Measurements from ENCODE around the gene PLCD1.
A peak's percentile ranks its signal among the peaks of the same experiment; 100 is the strongest.
"Not testable (repeated sequence)": the region's sequence is repeated elsewhere in the genome, so short reads cannot be mapped to it uniquely, and the experiment has no call there.

Gene PLCD1

DNA sequence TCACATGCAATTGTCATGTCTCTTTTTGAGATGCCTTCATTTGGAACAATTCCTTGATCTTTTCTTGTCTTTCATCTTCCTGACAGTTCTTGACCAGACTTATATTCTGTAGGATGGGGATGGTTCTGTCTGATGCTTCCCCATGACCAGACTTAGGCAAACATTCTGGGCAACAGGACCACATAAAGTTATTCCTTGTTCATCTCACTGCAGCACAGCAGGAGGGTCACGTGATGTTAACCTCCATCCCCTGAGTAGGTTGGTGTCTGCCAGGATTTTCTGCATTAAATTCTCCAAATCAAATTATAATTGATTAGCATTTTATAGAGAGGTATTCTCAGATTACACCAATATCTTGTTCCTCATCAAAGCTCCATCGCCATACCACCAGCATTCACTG is 17.4 kb upstream of the PLCD1 start:
- no peak overlapping the region for H3K27ac Mint-ChIP-seq
- no peak overlapping the region for H3K4me3 Mint-ChIP-seq
- no peaks in the 10 kb centered on the region for H3K27me3 Mint-ChIP-seq
- no peaks in the 10 kb centered on the region for H3K4me1 Mint-ChIP-seq (ENCODE audit: low read depth)
- H3K9me3 Mint-ChIP-seq: no peaks in the 10 kb centered on the region
- H3K36me3 Mint-ChIP-seq (ENCODE audit: low read depth): peaks cover 3% of the 10 kb centered on the region
- no peak for DNase-seq

DNA sequence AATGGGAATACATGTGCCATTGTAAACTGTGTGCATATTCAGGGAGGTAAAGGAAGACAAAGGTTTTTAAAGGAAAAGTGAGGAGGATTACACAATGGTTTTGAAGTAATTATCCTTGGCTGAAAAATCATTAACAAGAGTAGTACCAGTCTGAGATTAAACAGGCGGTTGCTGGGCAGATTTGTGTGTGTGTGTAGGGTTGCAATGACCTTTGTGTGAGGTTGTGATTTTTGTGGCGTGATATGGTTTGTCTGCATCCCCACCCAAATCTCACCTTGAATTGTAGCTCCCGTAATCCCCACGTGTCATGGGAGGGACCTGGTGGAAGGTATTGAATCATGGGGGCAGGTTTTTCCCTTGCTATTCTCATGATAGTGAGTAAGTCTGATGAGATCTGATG is 16.6 kb upstream of the PLCD1 start:
- Mint-ChIP-seq H3K27me3 (no peaks in the 10 kb centered on the region), H3K9me3 (no peaks in the 10 kb centered on the region), H3K4me3 (no peak overlapping the region), H3K27ac (no peak overlapping the region), H3K4me1 (ENCODE audit: low read depth) (no peaks in the 10 kb centered on the region), H3K36me3 (ENCODE audit: low read depth) (peaks cover 3% of the 10 kb centered on the region)
- no peak for DNase-seq

DNA sequence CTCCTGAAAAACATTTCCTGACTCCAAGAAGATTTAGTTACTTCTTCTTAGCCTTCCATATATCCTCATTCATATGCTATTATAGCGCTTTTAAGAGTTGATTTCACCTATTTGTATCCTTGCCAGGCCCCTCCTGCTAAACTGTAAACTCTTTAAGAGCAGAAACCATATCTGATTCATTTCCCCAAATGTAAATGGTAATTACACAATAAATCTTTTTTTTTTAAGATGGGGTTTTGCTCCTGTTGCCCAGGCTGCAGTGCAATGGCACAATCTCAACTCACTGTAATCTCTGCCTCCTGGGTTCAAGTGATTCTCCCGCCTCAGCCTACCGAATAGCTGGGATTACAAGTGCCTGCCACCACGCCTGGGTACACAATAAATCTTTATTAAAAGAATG is 14.0 kb upstream of the PLCD1 start:
- no peaks in the 10 kb centered on the region for H3K36me3 Mint-ChIP-seq (ENCODE audit: low read depth)
- H3K27ac Mint-ChIP-seq: no peak overlapping the region
- H3K4me1 Mint-ChIP-seq (ENCODE audit: low read depth): peaks cover 21% of the 10 kb centered on the region
- no peak for DNase-seq
- no peak overlapping the region for H3K4me3 Mint-ChIP-seq
- peaks cover 2% of the 10 kb centered on the region for H3K9me3 Mint-ChIP-seq
- peaks cover 3% of the 10 kb centered on the region for H3K27me3 Mint-ChIP-seq

DNA sequence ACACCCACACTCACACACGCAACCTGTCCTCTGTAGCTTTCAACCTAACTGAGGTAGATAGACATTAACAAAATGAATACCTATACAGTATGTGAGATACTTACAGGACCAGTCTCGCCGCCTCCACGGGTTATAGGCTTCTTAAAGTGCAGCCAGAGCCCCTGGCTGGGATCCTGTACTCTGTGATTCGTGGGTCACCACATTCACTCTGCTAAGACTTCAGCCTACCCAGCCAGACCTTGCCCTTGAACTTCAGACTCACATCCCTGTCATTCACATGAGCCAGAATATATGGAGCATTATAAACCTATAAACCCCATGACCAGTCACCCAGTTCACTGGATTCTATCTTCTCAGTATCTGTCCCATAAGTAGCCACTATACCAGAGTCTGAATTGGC is 11.0 kb upstream of the PLCD1 start:
- Mint-ChIP-seq H3K27me3 (peaks cover 3% of the 10 kb centered on the region), H3K4me3 (peak overlapping the region; percentile 47), H3K4me1 (ENCODE audit: low read depth) (peaks cover 34% of the 10 kb centered on the region), H3K27ac (peak overlapping the region; percentile 95), H3K9me3 (peaks cover 10% of the 10 kb centered on the region), H3K36me3 (ENCODE audit: low read depth) (peaks cover 4% of the 10 kb centered on the region)
- DNase-seq: no peak

DNA sequence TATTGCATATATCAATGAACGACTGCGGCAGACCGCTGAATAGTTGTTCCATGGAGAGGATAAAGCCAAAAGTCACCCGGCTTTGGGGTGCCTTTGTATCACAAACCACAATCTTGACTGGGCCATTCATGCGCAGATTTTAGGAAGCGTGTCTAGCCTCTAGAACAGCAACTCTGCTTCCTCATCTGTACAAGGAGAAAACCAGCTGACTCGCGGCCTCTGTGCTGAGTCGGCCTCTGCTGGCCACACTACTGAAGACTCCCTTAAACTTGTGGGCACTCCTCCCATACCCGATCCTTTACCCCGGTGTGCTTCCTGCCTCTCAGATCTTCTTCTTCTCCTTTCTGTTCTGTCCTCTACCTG is 10.4 kb upstream of the PLCD1 start:
- peak; percentile 58 for DNase-seq
- Mint-ChIP-seq H3K4me3 (peak overlapping the region; percentile 47), H3K9me3 (peaks cover 10% of the 10 kb centered on the region)

DNA sequence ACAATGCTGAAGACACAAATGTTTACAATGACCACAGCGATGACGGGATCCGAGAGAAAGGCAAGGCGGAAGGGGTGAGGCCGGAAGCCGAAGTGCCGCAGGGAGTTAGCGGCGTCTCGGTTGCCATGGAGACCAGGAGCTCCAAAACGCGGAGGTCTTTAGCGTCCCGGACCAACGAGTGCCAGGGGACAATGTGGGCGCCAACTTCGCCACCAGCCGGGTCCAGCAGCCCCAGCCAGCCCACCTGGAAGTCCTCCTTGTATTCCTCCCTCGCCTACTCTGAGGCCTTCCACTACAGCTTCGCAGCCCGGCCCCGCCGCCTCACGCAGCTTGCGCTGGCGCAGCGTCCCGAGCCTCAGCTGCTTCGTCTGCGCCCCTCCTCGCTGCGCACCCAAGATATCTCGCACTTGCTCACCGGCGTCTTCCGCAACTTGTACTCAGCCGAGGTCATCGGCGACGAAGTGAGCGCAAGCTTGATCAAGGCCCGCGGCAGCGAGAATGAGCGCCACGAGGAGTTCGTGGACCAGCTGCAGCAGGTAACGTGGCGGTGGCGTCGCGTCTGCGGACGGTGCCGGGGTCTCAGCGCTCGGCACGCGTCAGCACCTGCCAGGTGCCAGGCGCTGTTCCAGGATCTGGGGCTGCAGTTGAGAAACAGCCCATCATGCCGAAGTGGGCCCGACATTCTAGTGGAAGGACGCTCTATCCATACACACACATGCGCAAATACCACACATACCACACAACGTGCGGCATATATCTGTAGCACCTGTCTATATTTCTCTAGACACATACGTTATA is 9.9 kb upstream of the PLCD1 start, which contains the start of gene DLEC1:
Gene DLEC1, plus strand, starts transcription at position 108 of the 798 bp plus-strand sequence. Its CDS starts 18 bp downstream, at position 126.
- Mint-ChIP-seq H3K36me3 (ENCODE audit: low read depth) (peaks cover 4% of the 10 kb centered on the region), H3K27me3 (peaks cover 3% of the 10 kb centered on the region), H3K27ac (peak within 1 kb of the TSS; percentile 95), H3K9me3 (peaks cover 10% of the 10 kb centered on the region), H3K4me3 (peak within 1 kb of the TSS; percentile 47), H3K4me1 (ENCODE audit: low read depth) (peaks cover 34% of the 10 kb centered on the region)
- DNase-seq: peak; percentile 82

More for the DNA sequence above, 10.4 kb upstream of the PLCD1 start:
- Mint-ChIP-seq H3K27ac (peak overlapping the region; percentile 95), H3K27me3 (peaks cover 3% of the 10 kb centered on the region), H3K4me1 (ENCODE audit: low read depth) (peaks cover 34% of the 10 kb centered on the region), H3K36me3 (ENCODE audit: low read depth) (peaks cover 4% of the 10 kb centered on the region)

DNA sequence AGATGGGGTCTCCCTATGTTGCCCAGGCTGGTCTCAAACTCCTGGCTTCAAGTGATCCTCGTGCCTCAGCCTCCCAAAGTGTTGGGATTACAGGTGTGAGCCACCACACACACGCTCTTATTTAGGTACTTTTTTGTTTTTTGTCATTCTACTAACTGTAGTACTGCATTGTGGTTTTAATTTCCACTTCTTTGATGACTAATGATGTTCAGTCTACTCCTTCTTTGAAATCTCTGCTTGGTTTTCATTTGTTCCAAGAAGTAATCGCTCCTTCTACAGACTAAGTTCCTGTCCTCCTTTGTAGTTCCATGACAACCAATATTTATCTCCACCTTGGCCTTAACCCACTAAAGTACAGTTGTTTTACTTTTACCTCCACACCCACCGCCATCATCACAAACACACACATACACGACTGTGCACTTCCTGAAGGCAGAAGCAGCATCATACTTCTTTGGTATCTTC is 9.0 kb upstream of the PLCD1 start:
- peaks cover 10% of the 10 kb centered on the region for H3K9me3 Mint-ChIP-seq
- H3K36me3 Mint-ChIP-seq (ENCODE audit: low read depth): peaks cover 4% of the 10 kb centered on the region
- no peak for DNase-seq
- H3K27me3 Mint-ChIP-seq: peaks cover 5% of the 10 kb centered on the region
- H3K4me3 Mint-ChIP-seq: peak overlapping the region; percentile 47
- peaks cover 34% of the 10 kb centered on the region for H3K4me1 Mint-ChIP-seq (ENCODE audit: low read depth)
- peak overlapping the region; percentile 95 for H3K27ac Mint-ChIP-seq

DNA sequence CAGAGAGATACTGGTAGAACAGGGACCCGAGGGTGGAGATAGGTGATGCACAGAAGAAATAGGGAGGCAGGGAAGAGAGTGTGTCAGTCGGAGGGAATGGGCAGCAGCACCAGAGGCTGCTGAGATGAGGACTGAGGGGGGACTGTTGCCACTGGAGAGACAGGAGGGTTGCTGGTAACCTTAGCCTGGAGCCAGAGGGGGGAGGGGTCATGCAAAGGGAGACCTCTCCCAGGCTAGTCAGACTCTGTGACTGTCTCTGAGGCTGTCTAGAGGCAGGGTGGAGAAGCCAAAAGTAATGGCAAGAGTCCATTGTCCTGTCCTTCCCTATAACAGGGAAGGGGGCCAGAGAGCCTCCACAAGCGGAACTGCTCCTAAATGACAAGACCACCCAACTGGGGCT is 7.5 kb upstream of the PLCD1 start:
- peaks cover 4% of the 10 kb centered on the region for H3K36me3 Mint-ChIP-seq (ENCODE audit: low read depth)
- H3K9me3 Mint-ChIP-seq: peaks cover 10% of the 10 kb centered on the region
- H3K27me3 Mint-ChIP-seq: peaks cover 7% of the 10 kb centered on the region
- no peak for DNase-seq
- H3K4me3 Mint-ChIP-seq: no peak overlapping the region
- no peak overlapping the region for H3K27ac Mint-ChIP-seq
- H3K4me1 Mint-ChIP-seq (ENCODE audit: low read depth): peaks cover 34% of the 10 kb centered on the region

DNA sequence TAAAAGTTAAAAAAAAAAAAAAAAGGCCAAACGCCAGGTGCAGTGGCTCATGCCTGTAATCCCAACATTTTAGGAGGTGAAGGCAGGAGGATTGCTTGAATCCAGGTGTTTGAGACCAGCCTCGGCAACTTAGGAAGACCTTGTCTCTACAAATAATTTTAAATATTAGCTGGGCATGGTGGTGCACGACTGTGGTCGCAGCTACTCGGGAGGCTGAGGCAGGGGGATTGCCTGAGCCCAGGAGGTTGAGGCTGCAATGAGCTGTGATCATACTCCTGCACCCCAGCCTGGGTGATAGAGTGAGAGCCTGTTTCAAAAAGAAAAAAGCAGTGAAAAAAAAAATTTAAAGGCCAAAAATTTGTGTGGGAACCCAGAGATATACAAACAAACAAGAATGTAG is 6.8 kb upstream of the PLCD1 start:
- Mint-ChIP-seq H3K27me3 (peaks cover 7% of the 10 kb centered on the region), H3K36me3 (ENCODE audit: low read depth) (peaks cover 4% of the 10 kb centered on the region), H3K4me1 (ENCODE audit: low read depth) (peaks cover 39% of the 10 kb centered on the region), H3K4me3 (no peak overlapping the region), H3K9me3 (peaks cover 10% of the 10 kb centered on the region), H3K27ac (no peak overlapping the region)
- no peak for DNase-seq

DNA sequence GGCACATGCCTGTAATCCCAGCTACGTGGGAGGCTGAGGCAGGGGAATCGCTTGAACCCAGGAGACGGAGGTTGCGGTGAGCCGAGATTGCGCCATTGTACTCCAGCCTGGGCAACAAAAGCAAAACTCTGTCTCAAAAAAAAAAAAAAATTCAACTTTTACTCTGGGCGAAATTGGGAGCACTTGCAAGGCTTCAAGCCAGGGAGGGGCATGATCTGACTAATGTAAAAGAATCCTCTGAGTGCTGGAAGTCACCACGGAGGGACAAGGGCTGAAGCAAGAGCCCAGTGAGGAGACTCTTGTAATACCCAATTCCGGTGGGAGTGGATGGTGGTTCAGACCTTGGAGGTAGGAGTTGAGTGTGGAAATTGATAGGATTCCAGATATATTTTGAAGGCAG is 4.9 kb upstream of the PLCD1 start:
- H3K27ac Mint-ChIP-seq; DNase-seq; H3K4me3 Mint-ChIP-seq; H3K36me3 Mint-ChIP-seq (ENCODE audit: low read depth): not testable (repeated sequence)
- H3K9me3 Mint-ChIP-seq: peaks cover 10% of the 10 kb centered on the region
- peaks cover 12% of the 10 kb centered on the region for H3K27me3 Mint-ChIP-seq
- peaks cover 36% of the 10 kb centered on the region for H3K4me1 Mint-ChIP-seq (ENCODE audit: low read depth)

DNA sequence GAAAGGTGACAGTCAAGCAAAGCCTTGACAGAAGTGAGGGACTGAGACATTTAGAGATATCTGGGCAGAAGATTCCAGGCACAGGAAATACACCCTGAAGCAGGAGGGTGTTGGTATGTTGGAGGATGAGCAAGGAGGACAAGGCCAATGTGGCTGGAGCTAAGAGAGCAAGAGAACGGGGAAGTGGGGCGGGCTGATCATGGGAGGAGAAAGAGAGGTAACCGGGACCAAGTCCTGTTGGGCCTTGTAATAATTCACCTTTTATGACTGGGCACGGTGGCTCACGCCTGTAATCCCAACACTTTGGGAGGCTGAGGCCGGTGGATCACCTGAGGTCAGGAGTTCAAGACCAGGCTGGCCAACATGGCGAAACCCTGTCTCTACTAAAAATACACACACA is 4.1 kb upstream of the PLCD1 start:
- DNase-seq; H3K27ac Mint-ChIP-seq; H3K4me3 Mint-ChIP-seq; H3K9me3 Mint-ChIP-seq; H3K36me3 Mint-ChIP-seq (ENCODE audit: low read depth): not testable (repeated sequence)
- Mint-ChIP-seq H3K4me1 (ENCODE audit: low read depth) (peaks cover 29% of the 10 kb centered on the region), H3K27me3 (peaks cover 14% of the 10 kb centered on the region)

DNA sequence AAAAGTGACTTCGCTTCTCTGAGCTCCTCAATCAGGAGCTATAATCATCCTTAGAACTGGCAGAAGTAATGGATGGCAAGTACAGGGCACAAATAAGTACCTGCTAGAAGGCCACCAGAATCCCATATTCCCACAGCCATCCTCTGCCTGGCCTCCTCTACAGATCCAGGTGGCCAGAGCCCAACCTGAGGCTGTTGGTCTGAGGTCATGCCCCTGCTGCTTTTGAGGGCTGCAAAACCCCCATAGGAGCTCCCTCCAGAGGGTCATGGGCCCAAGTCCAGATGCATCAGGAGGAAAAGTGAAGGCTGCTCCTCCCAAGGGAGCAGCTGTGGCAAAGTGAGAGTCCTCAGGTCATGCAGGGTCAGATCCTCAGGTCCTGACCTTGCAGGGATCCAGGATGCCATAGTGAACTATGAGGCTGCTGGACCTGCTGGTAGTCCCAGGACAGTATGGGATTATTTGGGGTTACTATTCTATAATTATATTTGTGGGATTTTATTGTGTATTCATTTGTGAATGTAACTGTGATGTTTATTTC is 3.0 kb upstream of the PLCD1 start:
- Mint-ChIP-seq H3K27ac (no peak overlapping the region), H3K36me3 (ENCODE audit: low read depth) (no peaks in the 10 kb centered on the region), H3K4me1 (ENCODE audit: low read depth) (peaks cover 18% of the 10 kb centered on the region), H3K9me3 (no peaks in the 10 kb centered on the region), H3K4me3 (no peak overlapping the region), H3K27me3 (peaks cover 19% of the 10 kb centered on the region)
- no peak for DNase-seq

DNA sequence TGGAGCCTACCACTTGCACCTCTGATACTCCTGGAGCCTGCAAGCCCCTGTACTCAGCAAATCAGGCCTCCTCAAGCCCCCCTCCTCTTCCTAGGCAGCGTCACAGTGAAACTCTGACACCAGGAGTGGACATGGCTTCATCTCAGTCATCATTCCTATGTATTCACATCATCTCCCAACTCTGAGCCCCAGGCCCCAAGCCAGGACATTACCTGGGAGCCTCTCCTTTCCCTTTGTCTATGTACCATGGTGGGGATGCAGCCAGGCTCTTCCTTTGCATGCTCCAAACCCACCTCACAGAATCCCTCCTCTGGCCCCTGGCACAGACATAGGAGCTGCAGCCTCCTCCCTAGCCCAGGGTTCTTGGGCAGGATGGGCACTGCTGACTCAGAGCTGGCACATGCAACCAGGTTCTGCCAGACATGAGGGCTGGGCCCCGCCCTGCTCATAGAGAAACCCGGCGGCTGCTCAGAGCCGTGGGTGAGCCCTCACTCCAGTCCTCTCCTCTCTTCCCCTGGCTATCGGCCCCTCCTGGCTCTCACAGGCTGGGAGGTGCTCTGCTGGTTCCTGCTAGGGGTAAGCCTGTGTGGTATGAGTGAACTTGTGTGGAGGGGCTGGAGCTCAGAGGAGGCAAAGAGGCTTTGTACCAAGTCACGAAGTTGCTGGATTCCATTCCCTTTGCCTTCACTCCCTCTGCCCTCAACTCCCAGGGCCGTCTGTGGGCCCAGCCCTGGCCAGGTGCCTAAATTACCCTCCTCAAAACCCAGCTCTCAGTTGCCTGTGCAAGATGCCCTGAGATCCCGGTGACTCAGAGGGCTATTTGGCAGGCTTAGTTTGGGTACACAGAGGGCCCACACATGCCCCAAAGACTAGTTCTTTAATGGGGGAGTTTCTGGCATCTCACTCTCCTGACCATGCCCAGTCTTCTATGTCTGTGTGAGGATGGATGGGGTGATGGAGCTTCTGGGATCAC is 1.9 kb upstream of the PLCD1 start:
- DNase-seq: peak; percentile 65
- Mint-ChIP-seq H3K4me1 (ENCODE audit: low read depth) (peaks cover 19% of the 10 kb centered on the region), H3K9me3 (no peaks in the 10 kb centered on the region), H3K4me3 (no peak overlapping the region), H3K36me3 (ENCODE audit: low read depth) (no peaks in the 10 kb centered on the region), H3K27me3 (peaks cover 19% of the 10 kb centered on the region), H3K27ac (peak overlapping the region; percentile 35)

DNA sequence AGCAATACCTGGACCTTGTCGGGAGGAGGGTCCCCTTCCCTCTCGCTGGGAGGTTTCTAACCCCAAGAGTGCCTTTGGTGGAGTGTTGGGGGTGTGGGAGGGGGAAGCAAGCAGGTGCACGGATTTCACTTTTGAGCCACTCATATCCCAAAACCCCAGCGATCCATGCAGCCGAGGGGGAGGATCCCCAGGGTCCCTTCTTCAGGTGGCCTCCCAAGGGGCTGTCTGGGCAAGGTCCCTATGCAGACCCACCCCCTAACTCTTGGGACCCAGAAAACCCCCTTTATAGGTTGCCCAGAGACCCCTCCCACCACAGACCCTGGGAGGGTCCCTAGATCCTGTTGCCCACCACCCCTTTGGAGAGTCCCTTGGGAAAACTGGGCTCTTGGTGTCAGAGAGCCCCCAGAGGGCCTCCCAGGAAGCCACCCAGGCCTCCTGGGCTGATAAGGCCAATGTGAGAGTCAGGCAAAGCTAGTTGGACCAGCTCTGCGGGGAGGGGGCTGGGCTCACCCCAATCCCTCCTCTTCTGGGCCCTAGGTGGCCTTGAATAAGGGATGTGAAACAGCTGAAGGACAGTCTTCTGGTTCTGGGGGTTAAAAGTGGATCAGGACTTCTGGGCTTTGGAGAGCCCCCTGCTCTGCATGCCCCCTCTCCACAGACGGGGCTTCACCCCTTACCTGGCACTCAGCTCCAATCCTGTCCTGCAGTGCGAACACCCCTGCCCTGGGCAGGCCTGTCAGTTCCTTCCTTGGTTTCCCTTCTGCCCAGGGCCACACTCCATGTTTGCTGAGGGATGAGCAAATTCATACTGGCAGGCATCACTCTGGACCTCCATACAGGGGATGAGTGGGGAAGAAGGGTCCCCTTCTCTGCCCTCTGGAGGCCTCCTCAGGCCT is 932 bp upstream of the PLCD1 start:
- H3K27me3 Mint-ChIP-seq: peaks cover 19% of the 10 kb centered on the region
- H3K9me3 Mint-ChIP-seq: no peaks in the 10 kb centered on the region
- H3K36me3 Mint-ChIP-seq (ENCODE audit: low read depth): no peaks in the 10 kb centered on the region
- no peak for DNase-seq
- H3K27ac Mint-ChIP-seq: no peak overlapping the region
- H3K4me1 Mint-ChIP-seq (ENCODE audit: low read depth): peaks cover 25% of the 10 kb centered on the region
- peak overlapping the region; percentile 29 for H3K4me3 Mint-ChIP-seq

Data from activated T-cell treated with anti-CD3 and anti-CD28 coated beads, Interleukin-2, amount 50 U/mL, for 24 hours (primary cell).